H1 (cell line): Measurements from ENCODE around the gene RBM44.

ENCODE experiments used
- CTCF ChIP-seq, 3 experiments: IDR thresholded peaks; 1 replicate in 2 of 3; 2 replicates in 1 of 3; pipeline versions ENCODE4 v1.5.1 to v1.6.1; 2011; ENCODE audit warnings: low read length in 3 of 3, mild to moderate bottlenecking in 3 of 3, inconsistent platforms in 2 of 3, low read depth in 1 of 3, moderate library complexity in 1 of 3; ENCODE audit not compliant: insufficient read depth in 1 of 3; ENCODE audit errors: control extremely low read depth in 1 of 3
- EP300 ChIP-seq, 2 experiments: IDR thresholded peaks; 1 replicate in 1 of 2; 2 replicates in 1 of 2; pipeline ENCODE4 v1.6.1; 2011 to 2012; ENCODE audit warnings: low read depth in 2 of 2, low read length in 2 of 2, mild to moderate bottlenecking in 2 of 2, borderline replicate concordance in 1 of 2, inconsistent platforms in 1 of 2, moderate library complexity in 1 of 2
- KDM1A ChIP-seq: fragments of 200-600, 300-600 bp; sonication (generic); IDR thresholded peaks from 2 replicates; pipeline ENCODE4 v1.7.1; 2016; ENCODE audit warnings: mild to moderate bottlenecking, low read length, borderline replicate concordance
- POLR2A ChIP-seq, 2 experiments: IDR thresholded peaks; 1 replicate in 1 of 2; 2 replicates in 1 of 2; pipeline ENCODE4 v1.6.1; 2011; ENCODE audit warnings: low read depth in 2 of 2, low read length in 2 of 2, mild to moderate bottlenecking in 2 of 2; ENCODE audit errors: control extremely low read depth in 1 of 2
- RAD21 ChIP-seq, 2 experiments: IDR thresholded peaks in 1 of 2; conservative IDR thresholded peaks in 1 of 2; 2 replicates each; pipeline ENCODE4 v1.6.1; 2011; ENCODE audit warnings: low read depth in 2 of 2, low read length in 2 of 2, improper control_type of control experiment in 1 of 2, inconsistent platforms in 1 of 2, mild to moderate bottlenecking in 1 of 2, moderate library complexity in 1 of 2
- TAF1 ChIP-seq: IDR thresholded peaks from 2 replicates; pipeline ENCODE4 v1.6.1; 2011; ENCODE audit warnings: mild to moderate bottlenecking, low read depth, low read length

GRCh38 chr2:237759176-237759575 is 39.4 kb upstream of the RBM44 start:
- TF ChIP-seq KDM1A = no peak
- TF ChIP-seq CTCF (IDR thresholded peaks at IDR 0.05; ENCODE audit: control extremely low read depth in 1 of 3, insufficient read depth in 1 of 3, low read depth in 1 of 3, low read length in 3 of 3) = no peak
- no peak for TF ChIP-seq EP300 (IDR thresholded peaks at IDR 0.05; ENCODE audit: borderline replicate concordance in 1 of 2, low read depth in 2 of 2, low read length in 2 of 2)
- TF ChIP-seq TAF1 = no peak
- TF ChIP-seq RAD21 (IDR thresholded peaks at IDR 0.05 in 1 of 2, conservative IDR thresholded peaks at IDR 0.05 in 1 of 2; ENCODE audit: low read depth in 2 of 2, low read length in 2 of 2) = no peak
- TF ChIP-seq POLR2A (IDR thresholded peaks at IDR 0.05; ENCODE audit: control extremely low read depth in 1 of 2, low read depth in 2 of 2, low read length in 2 of 2) = no peak
